Endothelial cell of umbilical vein (primary cell): Measurements from ENCODE around the gene XRCC1.

Experiments
- CTCF ChIP-seq, 2 donors: IDR thresholded peaks; 1 replicate in 1 of 2; 2 replicates in 1 of 2; pipeline ENCODE4 v1.5.1; 2011; ENCODE audit warnings: low read length in 2 of 2, mild to moderate bottlenecking in 2 of 2, moderate library complexity in 2 of 2, control low read depth in 1 of 2, inconsistent platforms in 1 of 2, low read depth in 1 of 2; ENCODE audit not compliant: insufficient read depth in 1 of 2; ENCODE audit errors: extremely low read depth in 1 of 2
- EZH2 ChIP-seq: IDR thresholded peaks from 2 replicates; pipeline ENCODE4 v1.6.1; 2012; ENCODE audit warnings: borderline replicate concordance, low read depth, mild to moderate bottlenecking, moderate library complexity, low read length, inconsistent platforms; ENCODE audit not compliant: severe bottlenecking
- FOS ChIP-seq: IDR thresholded peaks from 2 replicates; pipeline ENCODE4 v1.6.1; 2011; ENCODE audit warnings: mild to moderate bottlenecking, low read length, moderate library complexity, borderline replicate concordance; ENCODE audit not compliant: insufficient read depth
- MAX ChIP-seq: IDR thresholded peaks from 2 replicates; pipeline ENCODE4 v1.6.1; 2011; ENCODE audit not compliant: insufficient read depth, insufficient read length
- MYC ChIP-seq: IDR thresholded peaks from one replicate; pipeline ENCODE4 v1.6.1; 2011; ENCODE audit warnings: mild to moderate bottlenecking, low read depth, low read length
- POLR2A ChIP-seq: IDR thresholded peaks from 2 replicates; pipeline ENCODE4 v1.6.1; 2012; ENCODE audit warnings: low read depth, mild to moderate bottlenecking, control low read depth, low read length
- POLR2AphosphoS5 ChIP-seq: IDR thresholded peaks from 2 replicates; pipeline ENCODE4 v1.6.1; 2012; ENCODE audit warnings: low read depth, mild to moderate bottlenecking, control low read depth, low read length, moderate library complexity; ENCODE audit not compliant: insufficient read depth

- TF ChIP-seq CTCF (IDR thresholded peaks at IDR 0.05; ENCODE audit: extremely low read depth in 1 of 2, insufficient read depth in 1 of 2, low read depth in 1 of 2, low read length in 2 of 2): no peak
- TF ChIP-seq POLR2A: no peak
- TF ChIP-seq MYC: no peak
- TF ChIP-seq POLR2AphosphoS5: no peak
- TF ChIP-seq MAX: no peak
- TF ChIP-seq EZH2: no peak
- TF ChIP-seq FOS: no peak
Measured at GRCh38 chr19:43569657-43570056, 5.7 kb downstream of the XRCC1 start.
